HepG2 (cell line): ENCODE results near the gene C3orf22. TPM values are rescaled to one million over a fixed set of nuclear protein-coding genes. Genes with fewer than 3 reads are reported as not detected.

Experiments
- KDM6A ChIP-seq: IDR thresholded peaks from 2 replicates; pipeline ENCODE4 v1.6.1; 2016; ENCODE audit warnings: low read depth
- NR2F1 ChIP-seq, 2 experiments: fragments of 450-650 bp in 1 of 2; formaldehyde crosslinking in 1 of 2; IDR thresholded peaks; 2 replicates each; pipeline versions ENCODE4 v1.5.0 to v1.6.1; 2016 to 2020; ENCODE audit warnings: mild to moderate bottlenecking in 1 of 2, missing compliant biosample characterization in 1 of 2, missing genetic modification reagents in 1 of 2, moderate library complexity in 1 of 2
- polyA plus RNA-seq, 8 experiments: library from polyadenylated mRNA; depleted of rRNA in 3 of 8; stranded (reverse) in 7 of 8; unstranded in 1 of 8; fragments of >200 nt; fragmentation: Illumina TruSeq in 4 of 8; extraction: Trizol in 4 of 8; gene quantifications; 2 replicates each; pipeline versions ENCODE4 v1.2.1 to v1.2.3, GENCODE V29; 2011 to 2016; ENCODE audit warnings: low read depth in 4 of 8, missing spikeins in 1 of 8, mixed read lengths in 1 of 8; ENCODE audit not compliant: insufficient read depth in 1 of 8
- total RNA-seq, 5 experiments: library from RNA; depleted of rRNA; stranded (reverse); fragments of >200 nt; fragmentation: Illumina TruSeq; extraction: Trizol; gene quantifications; 2 replicates each; pipeline ENCODE4 v1.2.3, GENCODE V29; 2016; ENCODE audit warnings: low read depth in 1 of 5
- TF ChIP-seq, protein P1 (sequence below), 2 experiments: sonication (generic) in 1 of 2; formaldehyde crosslinking in 1 of 2; IDR thresholded peaks; 2 replicates each; pipeline versions ENCODE4 v1.6.1 to v1.9.0; 2014 to 2022; ENCODE audit warnings: antibody characterized with exemption in 1 of 2, borderline replicate concordance in 1 of 2, inconsistent platforms in 1 of 2, low read depth in 1 of 2, missing genetic modification reagents in 1 of 2
- TF ChIP-seq, protein P2 (sequence below): sonication (generic); formaldehyde crosslinking; conservative IDR thresholded peaks from 2 replicates; pipeline ENCODE4 v1.4.0; 2020; ENCODE audit warnings: missing genetic modification reagents

The C3orf22 gene
- total and polyA plus RNA-seq, 2 of the 13 experiments (the other 11 are each of a cell fraction or from before 2014, with no cell fraction given): not detected

DNA sequence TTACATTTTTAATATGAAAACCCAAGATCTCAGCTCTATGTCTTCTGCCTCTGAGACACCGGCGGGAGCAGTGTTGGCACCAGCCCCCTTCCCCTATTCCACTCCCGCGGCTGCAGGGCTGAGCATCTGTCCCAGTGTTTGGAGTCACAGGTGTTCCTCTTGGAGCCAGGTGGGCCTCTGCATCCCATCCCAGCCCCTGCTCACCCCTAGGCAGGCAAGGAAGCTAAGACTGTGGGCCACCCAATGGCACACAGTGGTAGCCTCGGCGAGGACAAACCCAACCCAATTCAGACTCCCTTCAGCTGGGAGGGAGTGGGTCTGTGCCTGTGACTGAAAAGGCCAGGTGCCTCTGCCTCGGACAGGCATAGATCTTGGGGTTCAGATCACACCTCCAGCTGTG lies 31.7 kb downstream of the C3orf22 start (continued):
- TF ChIP-seq, protein P1, sequence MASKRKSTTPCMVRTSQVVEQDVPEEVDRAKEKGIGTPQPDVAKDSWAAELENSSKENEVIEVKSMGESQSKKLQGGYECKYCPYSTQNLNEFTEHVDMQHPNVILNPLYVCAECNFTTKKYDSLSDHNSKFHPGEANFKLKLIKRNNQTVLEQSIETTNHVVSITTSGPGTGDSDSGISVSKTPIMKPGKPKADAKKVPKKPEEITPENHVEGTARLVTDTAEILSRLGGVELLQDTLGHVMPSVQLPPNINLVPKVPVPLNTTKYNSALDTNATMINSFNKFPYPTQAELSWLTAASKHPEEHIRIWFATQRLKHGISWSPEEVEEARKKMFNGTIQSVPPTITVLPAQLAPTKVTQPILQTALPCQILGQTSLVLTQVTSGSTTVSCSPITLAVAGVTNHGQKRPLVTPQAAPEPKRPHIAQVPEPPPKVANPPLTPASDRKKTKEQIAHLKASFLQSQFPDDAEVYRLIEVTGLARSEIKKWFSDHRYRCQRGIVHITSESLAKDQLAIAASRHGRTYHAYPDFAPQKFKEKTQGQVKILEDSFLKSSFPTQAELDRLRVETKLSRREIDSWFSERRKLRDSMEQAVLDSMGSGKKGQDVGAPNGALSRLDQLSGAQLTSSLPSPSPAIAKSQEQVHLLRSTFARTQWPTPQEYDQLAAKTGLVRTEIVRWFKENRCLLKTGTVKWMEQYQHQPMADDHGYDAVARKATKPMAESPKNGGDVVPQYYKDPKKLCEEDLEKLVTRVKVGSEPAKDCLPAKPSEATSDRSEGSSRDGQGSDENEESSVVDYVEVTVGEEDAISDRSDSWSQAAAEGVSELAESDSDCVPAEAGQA (IDR thresholded peaks at IDR 0.05; ENCODE audit: low read depth): no peak
- TF ChIP-seq, protein P1 (CRISPR knock-in tag; IDR thresholded peaks at IDR 0.05; ENCODE audit: borderline replicate concordance): no peak
- no peak for TF ChIP-seq NR2F1 (CRISPR knock-in tag; IDR thresholded peaks at IDR 0.05)
- TF ChIP-seq, protein P2, sequence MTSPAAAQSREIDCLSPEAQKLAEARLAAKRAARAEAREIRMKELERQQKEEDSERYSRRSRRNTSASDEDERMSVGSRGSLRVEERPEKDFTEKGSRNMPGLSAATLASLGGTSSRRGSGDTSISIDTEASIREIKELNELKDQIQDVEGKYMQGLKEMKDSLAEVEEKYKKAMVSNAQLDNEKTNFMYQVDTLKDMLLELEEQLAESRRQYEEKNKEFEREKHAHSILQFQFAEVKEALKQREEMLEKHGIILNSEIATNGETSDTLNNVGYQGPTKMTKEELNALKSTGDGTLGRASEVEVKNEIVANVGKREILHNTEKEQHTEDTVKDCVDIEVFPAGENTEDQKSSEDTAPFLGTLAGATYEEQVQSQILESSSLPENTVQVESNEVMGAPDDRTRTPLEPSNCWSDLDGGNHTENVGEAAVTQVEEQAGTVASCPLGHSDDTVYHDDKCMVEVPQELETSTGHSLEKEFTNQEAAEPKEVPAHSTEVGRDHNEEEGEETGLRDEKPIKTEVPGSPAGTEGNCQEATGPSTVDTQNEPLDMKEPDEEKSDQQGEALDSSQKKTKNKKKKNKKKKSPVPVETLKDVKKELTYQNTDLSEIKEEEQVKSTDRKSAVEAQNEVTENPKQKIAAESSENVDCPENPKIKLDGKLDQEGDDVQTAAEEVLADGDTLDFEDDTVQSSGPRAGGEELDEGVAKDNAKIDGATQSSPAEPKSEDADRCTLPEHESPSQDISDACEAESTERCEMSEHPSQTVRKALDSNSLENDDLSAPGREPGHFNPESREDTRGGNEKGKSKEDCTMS (CRISPR knock-in tag): no peak
- TF ChIP-seq KDM6A (CRISPR knock-in tag): no peak
